Measurements from ENCODE around the gene HOXC4.
"Not testable (repeated sequence)": the region's sequence is repeated elsewhere in the genome, so short reads cannot be mapped to it uniquely, and the experiment has no call there.

GRCh38 chr12:54089465-54089864 lies 35.8 kb downstream of the HOXC4 start:
- TF ChIP-seq RAD21 (IDR thresholded peaks at IDR 0.05); TAF1 (conservative IDR thresholded peaks at IDR 0.05); EGR1 (IDR thresholded peaks at IDR 0.05; ENCODE audit: low read depth in 2 of 2); REST (IDR thresholded peaks at IDR 0.05): not testable (repeated sequence)
